Activated CD4-positive, alpha-beta T cell treated with anti-CD3 and anti-CD28 coated beads, Interleukin-2, amount 50 U/mL, for 24 hours (primary cell): ENCODE results near the gene VWA5B1.

Experiments used
- DNase-seq, 2 donors: peaks; one replicate each; pipeline ENCODE4 v3.0.0-alpha.2; 2020; ENCODE audit warnings: low read depth in 1 of 2, low spot score in 1 of 2

Gene VWA5B1

GRCh38 chr1:20385630-20386029, 95.0 kb downstream of the VWA5B1 start:
- DNase-seq, result no peak

- DNase-seq, result no peak
Observed at GRCh38 chr1:20386323-20387081, 95.8 kb downstream of the VWA5B1 start.

GRCh38 chr1:20389571-20389970, 98.9 kb downstream of the VWA5B1 start:
- DNase-seq, result no peak

- DNase-seq, result no peak
Observed at GRCh38 chr1:20390589-20391331, 100.1 kb downstream of the VWA5B1 start.

- no peak for DNase-seq
Observed at GRCh38 chr1:20395255-20395654, 104.6 kb downstream of the VWA5B1 start.

GRCh38 chr1:20398744-20399143, 108.1 kb downstream of the VWA5B1 start:
- DNase-seq, result no peak

GRCh38 chr1:20399196-20399595, 108.5 kb downstream of the VWA5B1 start:
- no peak for DNase-seq

GRCh38 chr1:20399606-20400180, 109.0 kb downstream of the VWA5B1 start:
- no peak for DNase-seq

- DNase-seq, result no peak
Observed at GRCh38 chr1:20400341-20401177, 109.9 kb downstream of the VWA5B1 start.

GRCh38 chr1:20401405-20402010, 110.8 kb downstream of the VWA5B1 start:
- no peak for DNase-seq

- DNase-seq, result no peak
Observed at GRCh38 chr1:20402585-20403422, 112.1 kb downstream of the VWA5B1 start.

GRCh38 chr1:20403423-20404145, 112.9 kb downstream of the VWA5B1 start:
- DNase-seq, result no peak

- no peak for DNase-seq
Observed at GRCh38 chr1:20404466-20404865, 113.8 kb downstream of the VWA5B1 start.
